NT2/D1 (cell line): ENCODE data around the gene PDE1C.

Experiments used
- YY1 ChIP-seq: IDR thresholded peaks from 2 replicates; pipeline ENCODE4 v1.6.1; 2011; ENCODE audit not compliant: insufficient read length, insufficient read depth
- ZNF274 ChIP-seq: IDR thresholded peaks from 2 replicates; pipeline ENCODE4 v1.6.1; 2011; ENCODE audit warnings: mild to moderate bottlenecking, low read depth, low read length

DNA sequence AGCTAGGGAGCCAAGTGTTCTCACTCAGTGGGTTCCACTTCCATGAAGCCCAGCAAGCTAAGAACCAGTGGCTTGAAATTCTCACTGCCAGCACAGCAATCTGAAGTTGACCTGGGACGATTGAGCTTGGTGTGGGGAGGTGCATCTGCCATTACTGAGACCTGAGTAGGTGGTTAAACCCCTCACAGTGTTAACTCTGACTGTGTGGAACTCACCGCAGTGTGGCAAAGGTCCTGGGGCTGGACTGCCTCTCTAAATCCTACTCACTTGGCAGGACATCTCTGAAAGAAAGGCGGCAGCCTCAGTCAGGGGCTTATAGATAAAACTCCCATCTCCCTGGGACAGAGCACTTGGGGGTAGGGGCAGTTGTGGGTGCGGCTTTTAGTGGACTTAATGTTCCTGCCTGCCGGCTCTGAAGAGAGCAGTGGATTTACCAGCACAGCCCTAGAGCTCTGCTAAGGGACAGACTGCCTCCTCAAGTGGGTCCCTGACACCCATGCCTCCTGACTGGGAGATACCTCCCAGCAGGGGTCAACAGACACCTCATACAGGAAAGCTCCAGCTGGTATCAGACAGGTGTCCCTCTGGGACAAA lies 143.1 kb downstream of the PDE1C start:
- TF ChIP-seq YY1 (no peak), ZNF274 (no peak)
